Type B pancreatic cell (in vitro differentiated cells): ENCODE measurements around the gene OPN5. TPM values are rescaled to one million over a fixed set of nuclear protein-coding genes. Genes with fewer than 3 reads are reported as not detected.
"Not testable (repeated sequence)": the region's sequence is repeated elsewhere in the genome, so short reads cannot be mapped to it uniquely, and the experiment has no call there.

Experiments used
- DNase-seq: peaks from one replicate; pipeline ENCODE4 v3.0.0; 2021; ENCODE audit warnings: mixed read lengths; ENCODE audit not compliant: unreplicated experiment; ENCODE audit errors: extremely low spot score
- H3K27ac Mint-ChIP-seq: 2 replicates; pipeline ENCODE4 v1.8.0; 2021; ENCODE audit warnings: mild to moderate bottlenecking, mixed read lengths
- H3K27me3 Mint-ChIP-seq: 2 replicates; pipeline ENCODE4 v1.8.0; 2021; ENCODE audit warnings: mixed read lengths
- H3K36me3 Mint-ChIP-seq: 2 replicates; pipeline ENCODE4 v1.8.0; 2021; ENCODE audit warnings: mixed read lengths
- H3K4me1 Mint-ChIP-seq: one replicate; pipeline ENCODE4 v1.8.0; 2021; ENCODE audit warnings: mixed read lengths; ENCODE audit not compliant: unreplicated experiment
- H3K4me3 Mint-ChIP-seq: 2 replicates; pipeline ENCODE4 v1.8.0; 2021; ENCODE audit warnings: mild to moderate bottlenecking, mixed read lengths
- H3K9me3 Mint-ChIP-seq: 2 replicates; pipeline ENCODE4 v1.8.0; 2021; ENCODE audit warnings: mixed read lengths
- total RNA-seq: library from RNA; stranded (reverse); gene quantifications from 2 replicates; pipeline ENCODE4 v1.2.1, GENCODE V29; 2021; ENCODE audit warnings: low replicate concordance
- TF ChIP-seq, protein P1 (sequence below): fragments of 200-600 bp; sonication (generic); conservative IDR thresholded peaks from 2 replicates; pipeline ENCODE4 v1.5.0; 2021; ENCODE audit warnings: antibody characterized with exemption, mild to moderate bottlenecking

The OPN5 gene
- total RNA-seq, 1 donor from 2014 or later: 4.6 TPM

DNA sequence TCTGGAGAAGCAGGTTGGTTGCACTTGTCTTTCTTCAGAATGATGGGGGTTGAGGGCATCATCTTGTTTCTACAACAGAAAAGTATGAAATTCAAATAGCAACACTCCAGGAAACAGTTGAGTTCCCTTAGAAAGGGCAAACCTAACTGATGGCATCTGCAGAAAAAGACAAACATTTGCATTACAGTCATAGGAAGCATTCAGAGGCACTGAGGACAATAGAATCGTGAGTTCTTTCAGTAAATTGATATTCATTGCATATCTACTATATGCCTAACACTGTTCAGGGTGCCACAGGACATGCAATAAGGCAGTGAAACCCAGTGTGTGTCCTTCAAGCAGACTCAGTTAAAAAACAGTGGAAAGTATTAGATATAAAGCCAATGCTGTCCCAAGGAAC is 41.1 kb upstream of the OPN5 start:
- H3K27ac Mint-ChIP-seq: no peak overlapping the region
- no peaks in the 10 kb centered on the region for H3K27me3 Mint-ChIP-seq
- H3K4me3 Mint-ChIP-seq: no peak overlapping the region
- TF ChIP-seq, protein P1, sequence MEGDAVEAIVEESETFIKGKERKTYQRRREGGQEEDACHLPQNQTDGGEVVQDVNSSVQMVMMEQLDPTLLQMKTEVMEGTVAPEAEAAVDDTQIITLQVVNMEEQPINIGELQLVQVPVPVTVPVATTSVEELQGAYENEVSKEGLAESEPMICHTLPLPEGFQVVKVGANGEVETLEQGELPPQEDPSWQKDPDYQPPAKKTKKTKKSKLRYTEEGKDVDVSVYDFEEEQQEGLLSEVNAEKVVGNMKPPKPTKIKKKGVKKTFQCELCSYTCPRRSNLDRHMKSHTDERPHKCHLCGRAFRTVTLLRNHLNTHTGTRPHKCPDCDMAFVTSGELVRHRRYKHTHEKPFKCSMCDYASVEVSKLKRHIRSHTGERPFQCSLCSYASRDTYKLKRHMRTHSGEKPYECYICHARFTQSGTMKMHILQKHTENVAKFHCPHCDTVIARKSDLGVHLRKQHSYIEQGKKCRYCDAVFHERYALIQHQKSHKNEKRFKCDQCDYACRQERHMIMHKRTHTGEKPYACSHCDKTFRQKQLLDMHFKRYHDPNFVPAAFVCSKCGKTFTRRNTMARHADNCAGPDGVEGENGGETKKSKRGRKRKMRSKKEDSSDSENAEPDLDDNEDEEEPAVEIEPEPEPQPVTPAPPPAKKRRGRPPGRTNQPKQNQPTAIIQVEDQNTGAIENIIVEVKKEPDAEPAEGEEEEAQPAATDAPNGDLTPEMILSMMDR: no peak
- no peaks in the 10 kb centered on the region for H3K4me1 Mint-ChIP-seq
- DNase-seq: no peak
- H3K9me3 Mint-ChIP-seq: no peaks in the 10 kb centered on the region
- H3K36me3 Mint-ChIP-seq: no peaks in the 10 kb centered on the region

DNA sequence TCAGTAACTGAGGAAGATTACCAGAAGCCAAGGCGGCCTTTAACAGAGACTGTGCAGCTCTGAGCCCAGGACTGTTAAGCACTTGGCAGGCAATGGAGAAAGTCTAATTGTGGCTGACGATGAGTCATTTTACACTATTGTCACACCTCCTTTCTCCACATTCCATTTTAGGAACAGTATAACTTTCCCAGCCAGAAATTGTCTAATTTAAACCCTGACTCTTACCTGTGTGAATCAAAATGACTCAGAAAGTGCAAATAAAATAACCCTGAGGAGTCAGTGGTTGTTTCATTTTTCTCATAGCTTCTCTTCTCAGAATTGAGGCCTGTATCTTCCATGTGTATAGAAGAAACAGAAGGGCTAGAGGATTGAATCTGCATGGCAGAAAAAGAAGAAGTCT is 40.0 kb upstream of the OPN5 start:
- no peak for DNase-seq
- no peaks in the 10 kb centered on the region for H3K4me1 Mint-ChIP-seq
- H3K27me3 Mint-ChIP-seq: no peaks in the 10 kb centered on the region
- no peak overlapping the region for H3K27ac Mint-ChIP-seq
- TF ChIP-seq, protein P1: no peak
- H3K36me3 Mint-ChIP-seq: no peaks in the 10 kb centered on the region
- H3K4me3 Mint-ChIP-seq: no peak overlapping the region
- no peaks in the 10 kb centered on the region for H3K9me3 Mint-ChIP-seq

DNA sequence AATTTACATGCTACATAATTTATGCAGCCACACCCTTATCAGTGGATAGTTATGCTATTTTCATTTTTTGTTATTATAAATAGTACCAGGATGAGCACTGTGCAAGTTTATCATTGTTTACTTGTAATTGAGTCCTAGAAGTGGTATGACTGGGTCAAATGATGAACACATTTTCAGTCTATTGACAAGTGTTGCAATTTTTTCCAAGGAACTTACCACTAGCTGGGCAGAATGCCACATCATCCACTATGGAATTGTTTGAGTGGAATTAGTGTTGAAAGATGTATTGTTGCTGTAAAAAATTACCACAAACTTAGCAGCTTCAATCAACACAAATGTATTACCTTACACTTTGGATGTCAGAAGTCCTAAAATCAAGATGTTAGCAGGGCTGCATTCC is 38.1 kb upstream of the OPN5 start:
- Mint-ChIP-seq H3K36me3 (no peaks in the 10 kb centered on the region), H3K4me3 (no peak overlapping the region), H3K27me3 (no peaks in the 10 kb centered on the region), H3K9me3 (no peaks in the 10 kb centered on the region), H3K27ac (no peak overlapping the region), H3K4me1 (no peaks in the 10 kb centered on the region)
- TF ChIP-seq, protein P1: no peak
- no peak for DNase-seq

DNA sequence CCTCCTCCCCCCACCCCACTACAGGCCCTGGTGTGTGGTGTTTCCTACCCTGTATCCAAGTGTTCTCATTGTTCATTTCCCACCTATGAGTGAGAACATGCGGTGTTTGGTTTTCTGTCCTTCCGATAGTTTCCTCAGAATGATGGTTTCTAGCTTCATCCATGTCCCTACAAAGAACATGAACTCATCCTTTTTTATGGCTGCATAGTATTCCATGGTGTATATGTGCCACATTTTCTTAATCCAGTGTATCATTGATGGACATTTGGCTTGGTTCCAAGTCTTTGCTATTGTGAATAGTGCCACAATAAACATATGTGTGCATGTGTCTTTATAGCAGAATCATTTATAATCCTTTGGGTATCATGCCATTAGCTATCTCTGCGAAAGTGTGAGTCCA is 36.6 kb upstream of the OPN5 start:
- not testable (repeated sequence) for H3K36me3 Mint-ChIP-seq, H3K27ac Mint-ChIP-seq, DNase-seq

DNA sequence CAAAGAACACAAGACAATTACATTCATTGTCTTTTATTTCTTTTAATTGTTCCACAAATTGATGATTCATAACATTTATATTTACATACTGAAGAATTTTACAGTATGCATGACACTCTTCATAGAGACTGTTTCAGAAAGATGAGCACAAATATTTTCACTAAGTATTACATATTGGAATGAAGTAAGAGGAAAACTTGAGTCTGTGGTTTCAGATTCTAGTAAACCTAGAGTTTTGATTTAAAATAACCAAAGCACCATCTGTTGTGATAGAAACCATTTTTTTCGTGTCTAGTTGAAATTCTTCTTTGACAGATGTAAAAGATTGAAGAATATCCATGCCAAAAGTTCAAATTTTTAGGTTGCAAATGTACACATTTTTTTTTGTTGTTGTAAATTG is 32.1 kb upstream of the OPN5 start:
- Mint-ChIP-seq H3K36me3 (peaks cover 5% of the 10 kb centered on the region), H3K9me3 (peaks cover 9% of the 10 kb centered on the region), H3K4me3 (no peak overlapping the region), H3K4me1 (no peaks in the 10 kb centered on the region), H3K27me3 (no peaks in the 10 kb centered on the region), H3K27ac (no peak overlapping the region)
- TF ChIP-seq, protein P1: no peak
- no peak for DNase-seq

More for the DNA sequence above, 36.6 kb upstream of the OPN5 start:
- not testable (repeated sequence) for H3K27me3 Mint-ChIP-seq, H3K4me3 Mint-ChIP-seq, H3K9me3 Mint-ChIP-seq, H3K4me1 Mint-ChIP-seq

DNA sequence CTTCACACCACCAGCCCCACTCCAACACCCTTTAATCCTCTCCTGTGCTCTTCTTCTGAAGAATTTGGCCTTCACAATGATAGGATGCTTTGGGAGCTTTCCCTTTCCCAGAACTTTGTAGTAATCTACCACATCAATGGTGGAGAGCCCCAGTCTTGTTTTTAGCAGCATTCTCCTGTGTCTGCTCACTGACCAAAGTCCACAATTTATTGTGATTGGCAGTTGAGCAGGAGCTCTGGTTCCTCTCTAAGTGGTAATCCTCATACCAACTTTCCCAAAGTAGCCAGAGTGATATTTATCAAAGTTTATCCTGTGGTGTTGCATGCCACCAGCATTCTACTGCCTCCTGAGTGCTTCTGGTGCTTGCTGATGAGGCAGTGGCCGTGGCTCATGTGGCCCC is 29.0 kb upstream of the OPN5 start:
- DNase-seq: no peak

More for the DNA sequence above, 29.0 kb upstream of the OPN5 start:
- peaks cover 9% of the 10 kb centered on the region for H3K9me3 Mint-ChIP-seq
- H3K36me3 Mint-ChIP-seq: peaks cover 5% of the 10 kb centered on the region
- H3K27ac Mint-ChIP-seq: no peak overlapping the region
- peaks cover 4% of the 10 kb centered on the region for H3K4me1 Mint-ChIP-seq
- peaks cover 4% of the 10 kb centered on the region for H3K27me3 Mint-ChIP-seq
- H3K4me3 Mint-ChIP-seq: no peak overlapping the region
- TF ChIP-seq, protein P1: no peak
